Measurements from ENCODE around the gene ZMAT2. TPM values are rescaled to one million over a fixed set of nuclear protein-coding genes. Genes with fewer than 3 reads are reported as not detected.
"Not testable (repeated sequence)": the region's sequence is repeated elsewhere in the genome, so short reads cannot be mapped to it uniquely, and the experiment has no call there.

ZMAT2 gene
- total RNA-seq, 1 experiment from 2014 or later = 77.7 TPM

DNA sequence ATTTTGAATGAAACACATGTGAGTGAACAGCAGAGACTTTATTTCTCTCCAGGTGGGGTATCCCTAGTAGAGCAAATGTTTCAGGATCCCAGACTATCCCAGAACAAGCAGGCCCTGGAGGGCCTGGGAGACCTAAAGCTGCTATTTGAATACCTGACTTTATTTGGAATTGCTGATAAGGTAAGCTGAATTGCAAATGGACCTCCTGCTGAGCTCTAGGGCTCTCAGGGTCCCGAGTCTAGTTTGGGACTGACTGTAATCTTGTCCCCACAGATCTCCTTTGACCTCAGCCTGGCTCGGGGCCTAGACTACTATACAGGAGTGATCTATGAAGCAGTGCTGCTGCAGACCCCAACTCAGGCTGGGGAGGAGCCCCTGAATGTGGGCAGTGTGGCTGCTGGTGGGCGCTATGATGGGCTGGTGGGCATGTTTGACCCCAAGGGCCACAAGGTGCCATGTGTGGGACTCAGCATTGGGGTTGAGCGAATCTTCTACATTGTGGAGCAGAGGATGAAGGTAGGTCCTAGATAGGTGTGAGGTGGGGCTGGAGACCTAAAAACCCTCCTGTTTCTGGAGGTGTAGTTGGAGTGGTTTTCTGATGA is 3.3 kb upstream of the ZMAT2 start:
- in situ Hi-C loops (cut with HindIII; ENCODE audit: low pct_unique_long_range_greater_than_20kb, low sequenced_read_pairs) = no loop called here
- no peak for DNase-seq (ENCODE audit: low read depth)

DNA sequence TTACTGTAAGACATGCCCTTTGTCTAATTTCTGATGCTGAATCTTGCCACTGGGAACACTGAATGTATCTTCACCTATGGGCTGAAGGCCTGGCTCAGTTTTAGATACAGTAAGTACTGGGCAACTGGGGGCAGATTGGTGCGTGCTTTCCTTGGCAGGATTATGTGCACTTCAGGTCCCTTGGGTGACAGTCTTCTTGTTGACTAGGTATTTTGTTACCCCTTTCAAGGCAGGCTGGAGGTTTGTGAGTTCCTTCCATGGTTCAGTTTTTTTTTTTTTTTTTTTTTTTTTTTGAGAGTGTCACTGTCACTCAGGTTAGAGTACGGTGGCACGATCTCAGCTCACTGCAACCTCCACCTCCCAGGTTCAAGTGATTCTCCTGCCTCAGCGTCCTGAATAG is 7.6 kb downstream of the ZMAT2 start:
- in situ Hi-C loops (cut with HindIII; ENCODE audit: low pct_unique_long_range_greater_than_20kb, low sequenced_read_pairs) = no loop called here
- DNase-seq (ENCODE audit: low read depth) = no peak

DNA sequence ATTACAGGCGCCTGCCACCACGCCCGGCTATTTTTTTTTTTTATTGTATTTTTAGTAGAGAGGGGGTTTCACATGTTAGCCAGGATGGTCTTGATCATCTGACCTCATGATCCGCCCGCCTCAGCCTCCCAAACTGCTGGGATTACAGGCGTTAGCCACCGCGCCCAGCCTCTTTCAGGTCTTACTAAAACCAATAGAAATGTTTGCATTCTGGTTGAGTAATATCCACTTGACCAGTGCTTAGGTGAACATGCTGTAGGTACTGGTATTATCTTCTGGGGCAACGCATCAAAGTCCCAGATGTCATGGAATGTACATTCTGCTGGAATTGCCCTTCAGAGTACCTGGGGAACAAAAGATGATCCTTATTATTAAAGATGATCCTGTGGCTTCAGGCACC is 8.5 kb downstream of the ZMAT2 start:
- DNase-seq (ENCODE audit: low read depth); in situ Hi-C loops (cut with HindIII; ENCODE audit: low pct_unique_long_range_greater_than_20kb, low sequenced_read_pairs): not testable (repeated sequence)

DNA sequence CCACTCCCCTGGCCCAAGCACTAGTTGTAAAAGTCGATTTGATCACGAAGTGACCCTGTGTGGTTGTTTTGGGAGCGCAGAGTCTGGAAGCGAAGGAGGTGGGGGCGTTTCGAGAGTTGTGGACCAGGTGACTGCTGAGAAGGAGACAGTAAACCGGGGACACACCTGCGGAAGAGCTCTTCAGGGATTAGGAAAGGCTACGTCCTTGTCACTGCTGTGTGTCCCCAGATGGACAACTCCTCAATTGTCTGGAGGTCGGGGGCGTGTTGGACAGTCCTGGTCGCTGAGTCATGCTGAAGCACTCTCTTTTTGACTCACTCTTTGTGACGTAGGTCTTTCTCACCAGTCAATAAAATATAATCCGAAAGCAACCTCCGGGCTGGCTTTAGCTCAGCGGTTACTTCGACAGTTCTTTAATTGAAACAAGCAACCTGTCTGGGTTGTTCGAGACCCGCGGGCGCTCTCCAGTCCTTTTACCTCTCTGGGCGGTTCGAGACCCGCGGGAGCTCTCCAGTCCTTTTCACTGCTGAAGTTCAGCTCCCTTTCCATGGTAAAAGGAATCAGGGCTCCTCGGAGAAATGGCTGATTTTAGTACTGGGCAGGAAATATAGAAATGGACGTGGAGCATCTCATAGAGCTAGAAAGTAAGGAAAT is 10.8 kb downstream of the ZMAT2 start:
- in situ Hi-C loops (cut with HindIII; ENCODE audit: low pct_unique_long_range_greater_than_20kb, low sequenced_read_pairs) = no loop called here
- peak; percentile 99 for DNase-seq (ENCODE audit: low read depth)

DNA sequence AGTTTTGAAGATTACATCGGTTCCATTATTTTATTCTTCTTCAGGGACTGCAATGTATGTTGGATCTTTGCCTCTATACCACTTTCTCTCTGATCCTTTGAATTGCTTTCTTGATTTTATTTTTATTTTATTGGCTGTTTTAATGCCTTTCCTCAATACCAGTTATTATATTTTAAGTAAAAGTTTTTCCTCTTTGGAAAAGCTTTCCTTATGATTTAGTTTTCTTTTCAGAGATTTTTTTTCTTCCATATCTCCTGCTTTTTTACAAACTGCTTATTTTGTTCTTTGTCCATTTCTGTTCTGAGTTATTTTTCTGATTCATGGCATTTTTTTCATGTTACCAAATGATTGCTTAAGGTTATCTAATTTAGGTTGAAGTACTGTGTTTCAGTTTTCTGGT is 11.5 kb downstream of the ZMAT2 start:
- in situ Hi-C loops (cut with HindIII; ENCODE audit: low pct_unique_long_range_greater_than_20kb, low sequenced_read_pairs) = no loop called here
- DNase-seq (ENCODE audit: low read depth) = no peak

DNA sequence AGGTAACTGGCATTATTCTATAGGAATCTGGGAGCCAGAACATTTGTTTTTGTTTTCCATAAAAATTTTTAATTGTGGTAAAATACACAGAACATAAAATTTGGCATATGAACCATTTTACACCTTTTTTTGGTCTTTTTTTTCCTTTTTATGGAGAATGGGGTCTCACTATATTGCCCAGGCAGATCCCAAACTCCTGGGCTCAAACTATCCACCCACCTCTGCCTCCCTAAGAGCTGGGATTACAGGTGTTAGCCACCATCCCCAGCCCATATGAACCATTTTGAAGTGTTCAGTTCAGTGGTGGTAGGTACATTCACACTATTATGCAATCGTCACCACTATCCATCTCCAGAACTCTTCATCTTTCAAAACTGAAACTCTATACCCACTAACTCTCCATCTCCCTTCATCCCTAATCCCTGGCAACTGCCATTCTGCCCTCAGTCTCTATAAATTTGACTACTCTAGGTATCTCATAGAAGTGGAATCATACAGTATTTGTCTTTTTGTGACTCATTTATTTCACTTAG is 13.4 kb downstream of the ZMAT2 start:
- in situ Hi-C loops (cut with HindIII; ENCODE audit: low pct_unique_long_range_greater_than_20kb, low sequenced_read_pairs) = no loop called here

DNA sequence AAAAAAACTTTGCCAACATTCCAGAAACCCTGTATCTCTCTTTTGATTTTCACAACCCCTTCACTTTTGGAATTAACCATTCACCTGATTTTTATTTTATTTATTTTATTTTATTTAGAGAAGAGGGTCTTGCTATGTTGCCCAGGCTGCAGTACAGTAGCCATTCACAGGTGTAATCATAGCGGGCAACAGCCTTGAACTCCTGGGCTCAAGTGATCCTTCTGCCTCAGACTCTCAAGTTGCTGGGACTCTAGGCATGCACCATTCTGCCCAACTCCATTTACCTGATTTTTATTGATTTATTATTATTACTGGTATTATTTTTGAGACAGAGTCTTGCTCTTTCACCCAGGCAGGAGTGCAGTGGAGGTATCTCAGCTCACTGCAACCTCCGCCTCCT is 16.0 kb downstream of the ZMAT2 start:
- in situ Hi-C loops (cut with HindIII; ENCODE audit: low pct_unique_long_range_greater_than_20kb, low sequenced_read_pairs); DNase-seq (ENCODE audit: low read depth): not testable (repeated sequence)

More for the DNA sequence above, 13.4 kb downstream of the ZMAT2 start:
- no peak for DNase-seq (ENCODE audit: low read depth)

DNA sequence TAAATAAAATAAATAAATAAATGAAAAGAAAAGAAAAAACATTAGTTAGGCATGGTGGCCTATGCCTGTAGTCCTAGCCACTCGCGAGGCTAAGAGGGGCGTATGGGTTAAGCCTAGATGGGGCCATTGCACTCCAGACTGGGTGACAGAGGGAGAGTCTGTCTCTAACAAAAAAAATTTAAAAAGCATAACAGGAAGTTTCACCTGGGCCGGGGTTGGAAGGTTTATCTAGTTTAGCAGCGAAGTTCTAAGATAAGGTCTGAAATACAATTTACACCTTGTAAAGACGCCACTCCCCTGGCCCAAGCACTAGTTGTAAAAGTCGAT is 18.0 kb downstream of the ZMAT2 start:
- in situ Hi-C loops (cut with HindIII; ENCODE audit: low pct_unique_long_range_greater_than_20kb, low sequenced_read_pairs) = no loop called here

DNA sequence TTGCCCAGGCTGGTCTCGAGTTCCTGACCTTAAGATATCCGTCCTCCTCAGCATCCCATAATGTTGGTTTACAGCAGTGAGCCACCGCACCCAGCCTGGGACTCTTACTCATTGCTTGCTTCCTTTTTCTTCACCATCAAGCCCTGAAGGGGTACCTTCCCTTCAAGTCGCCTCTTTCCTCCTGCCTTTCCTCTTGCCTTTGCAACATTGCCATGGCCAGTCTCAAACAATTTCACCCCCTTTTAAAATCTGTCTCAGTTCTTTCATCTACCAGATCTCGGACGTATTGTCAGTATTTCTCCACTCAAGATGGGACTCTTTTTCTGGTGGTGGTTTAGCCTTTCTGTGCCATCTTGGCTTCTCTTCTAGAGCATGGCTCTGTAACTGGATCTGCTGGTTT is 20.5 kb downstream of the ZMAT2 start:
- DNase-seq (ENCODE audit: low read depth); in situ Hi-C loops (cut with HindIII; ENCODE audit: low pct_unique_long_range_greater_than_20kb, low sequenced_read_pairs): not testable (repeated sequence)

More for the DNA sequence above, 18.0 kb downstream of the ZMAT2 start:
- DNase-seq (ENCODE audit: low read depth) = no peak

DNA sequence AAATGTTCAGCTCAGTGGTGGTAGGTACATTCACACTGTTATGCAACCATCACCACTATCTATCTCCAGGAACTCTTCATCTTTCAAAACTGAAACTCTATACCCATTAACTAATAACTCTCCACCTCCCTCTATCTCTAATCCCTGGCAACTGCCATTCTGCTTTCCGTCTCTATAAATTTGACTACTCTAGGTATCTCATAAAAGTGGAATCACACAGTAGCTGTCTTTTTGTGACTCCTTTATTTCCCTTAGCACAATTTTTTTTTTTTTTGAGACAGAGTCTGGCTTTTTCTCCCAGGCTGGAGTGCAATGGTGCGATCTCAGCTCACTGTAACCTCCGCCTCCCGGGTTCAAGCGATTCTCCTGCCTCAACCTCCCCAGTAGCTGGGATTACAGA is 21.1 kb downstream of the ZMAT2 start:
- DNase-seq (ENCODE audit: low read depth); in situ Hi-C loops (cut with HindIII; ENCODE audit: low pct_unique_long_range_greater_than_20kb, low sequenced_read_pairs): not testable (repeated sequence)

DNA sequence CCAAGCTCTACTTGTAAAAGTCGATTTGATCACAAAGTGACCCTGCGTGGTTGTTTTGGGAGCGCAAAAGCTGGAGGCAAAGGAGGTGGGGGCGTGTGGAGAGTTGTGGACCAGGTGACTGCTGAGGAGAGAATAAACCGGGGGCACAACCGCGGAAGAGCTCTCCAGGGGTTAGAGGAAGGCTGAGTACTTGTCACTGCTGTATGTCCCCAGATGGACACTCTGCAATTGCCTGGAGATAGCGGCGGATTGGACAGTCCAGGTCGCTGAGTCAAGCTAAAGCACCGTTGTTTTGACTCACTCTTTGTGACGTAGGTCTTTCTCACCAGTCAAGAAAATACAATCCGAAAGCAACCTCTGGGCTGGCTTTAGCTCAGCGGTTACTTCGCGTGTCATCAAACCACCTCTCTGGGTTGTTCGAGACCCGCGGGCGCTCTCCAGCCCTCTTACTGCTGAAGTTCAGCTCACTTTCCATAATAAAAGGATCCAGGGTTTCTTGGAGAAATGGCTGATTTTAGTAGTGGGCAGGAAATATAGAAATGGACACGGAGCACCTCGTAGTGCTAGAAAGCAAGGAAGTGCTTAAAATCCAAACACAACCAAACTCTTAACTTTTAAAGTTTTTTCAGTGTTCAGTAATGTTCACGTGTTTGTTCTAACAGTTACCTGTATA is 25.7 kb downstream of the ZMAT2 start:
- DNase-seq (ENCODE audit: low read depth) = peak; percentile 98
- in situ Hi-C loops (cut with HindIII; ENCODE audit: low pct_unique_long_range_greater_than_20kb, low sequenced_read_pairs) = no loop called here

DNA sequence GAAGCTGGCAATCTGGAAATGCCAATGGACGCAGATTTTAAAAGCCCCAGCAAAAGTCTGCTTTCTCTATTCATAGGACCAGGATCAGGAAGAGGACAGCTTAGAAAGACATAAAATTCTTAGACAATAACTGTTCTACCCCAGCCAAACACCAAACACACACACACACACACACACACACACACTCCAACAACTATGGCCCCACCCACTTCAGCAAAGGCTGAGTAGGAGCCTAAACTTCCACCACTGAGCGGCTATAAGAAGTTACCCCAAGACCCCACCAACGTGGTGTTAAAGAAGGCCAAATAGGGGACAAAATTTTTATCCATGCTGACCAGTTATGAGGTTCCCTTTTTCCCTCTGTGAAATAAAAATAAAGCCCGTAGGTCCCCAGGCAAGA is 32.9 kb downstream of the ZMAT2 start:
- DNase-seq (ENCODE audit: low read depth) = no peak
- in situ Hi-C loops (cut with HindIII; ENCODE audit: low pct_unique_long_range_greater_than_20kb, low sequenced_read_pairs) = no loop called here

DNA sequence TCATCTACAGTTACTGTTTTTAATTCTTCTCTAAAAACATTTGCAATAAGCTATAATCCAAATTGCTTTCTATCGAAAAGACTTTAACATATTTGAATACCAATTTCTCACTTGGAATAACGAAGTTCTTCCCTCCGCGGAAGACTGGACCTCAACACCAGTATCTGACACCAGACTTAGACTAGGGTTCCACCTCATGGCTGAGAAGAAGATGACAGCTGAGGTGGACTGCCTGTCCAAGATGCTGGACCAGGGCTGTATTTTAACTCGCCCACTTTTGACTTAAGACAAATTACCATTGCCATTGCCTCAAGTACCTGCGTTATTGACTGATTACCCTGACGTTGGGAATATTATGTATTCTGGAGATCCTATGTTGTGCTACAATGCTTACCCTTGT is 34.1 kb downstream of the ZMAT2 start:
- DNase-seq (ENCODE audit: low read depth) = no peak
- in situ Hi-C loops (cut with HindIII; ENCODE audit: low pct_unique_long_range_greater_than_20kb, low sequenced_read_pairs) = no loop called here

DNA sequence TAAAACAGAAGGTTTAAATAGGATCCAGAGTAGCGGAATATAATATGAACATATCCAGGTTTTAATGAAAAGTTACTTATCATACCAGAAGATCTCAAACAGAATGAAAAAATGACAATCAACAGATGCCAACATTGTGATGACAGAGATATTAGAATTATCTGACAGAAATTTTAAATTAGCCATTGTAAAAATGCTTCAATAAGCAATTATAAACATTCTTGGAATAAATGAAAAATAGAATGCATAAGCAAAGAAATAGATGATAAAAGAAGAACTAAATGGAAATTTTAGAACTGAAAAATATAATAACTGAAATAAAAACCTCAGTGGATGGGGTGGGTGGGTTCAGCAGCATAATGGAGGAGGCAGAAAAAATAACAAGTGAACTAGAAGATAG is 37.2 kb downstream of the ZMAT2 start:
- no peak for DNase-seq (ENCODE audit: low read depth)
- in situ Hi-C loops (cut with HindIII; ENCODE audit: low pct_unique_long_range_greater_than_20kb, low sequenced_read_pairs) = no loop called here

DNA sequence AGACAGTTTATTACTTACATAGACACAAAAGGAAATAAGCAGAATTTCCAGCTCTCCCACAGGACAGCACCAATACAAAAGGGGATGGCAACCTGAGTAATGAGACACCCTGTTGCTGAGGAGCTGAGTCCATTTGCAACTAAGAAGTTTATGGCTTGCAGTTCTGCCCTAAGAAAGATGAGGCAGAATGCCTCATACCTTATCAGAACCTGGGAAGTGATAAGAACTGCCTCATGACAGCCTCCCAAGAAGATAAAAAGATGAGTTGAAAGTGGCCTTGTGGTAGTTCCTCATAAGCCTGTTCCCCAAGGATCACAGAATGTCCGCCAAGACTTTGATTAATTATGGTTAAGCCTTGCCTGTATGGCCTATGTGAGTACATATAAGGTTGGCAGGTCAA is 41.7 kb downstream of the ZMAT2 start:
- in situ Hi-C loops (cut with HindIII; ENCODE audit: low pct_unique_long_range_greater_than_20kb, low sequenced_read_pairs) = no loop called here
- DNase-seq (ENCODE audit: low read depth) = no peak

DNA sequence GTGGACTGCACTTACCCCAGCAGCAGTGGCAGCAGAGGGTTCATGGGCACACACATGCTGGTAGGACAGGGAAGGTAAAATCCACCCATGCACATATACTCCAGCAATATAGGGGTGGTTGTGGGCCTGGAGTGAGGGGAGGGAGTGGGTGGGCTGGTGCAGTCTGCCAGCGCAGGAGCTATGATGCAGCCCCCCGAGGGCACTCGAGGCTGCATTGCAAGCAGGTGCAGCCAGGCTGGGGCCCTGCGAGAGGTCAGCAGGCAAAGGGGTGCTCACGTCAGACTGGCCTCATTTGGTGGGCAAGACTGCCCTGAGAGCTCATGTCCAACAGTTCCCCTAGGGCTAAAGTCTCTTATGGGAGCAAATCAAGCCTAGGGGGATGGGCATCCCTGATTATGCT is 53.3 kb downstream of the ZMAT2 start:
- DNase-seq (ENCODE audit: low read depth) = no peak
- in situ Hi-C loops (cut with HindIII; ENCODE audit: low pct_unique_long_range_greater_than_20kb, low sequenced_read_pairs) = no loop called here
